GM21576 (cell line): Measurements from ENCODE around the gene VPS13D.
"Not testable (repeated sequence)": the region's sequence is repeated elsewhere in the genome, so short reads cannot be mapped to it uniquely, and the experiment has no call there.

Experiments used
- ATAC-seq: cut with Tn5 transposase; IDR thresholded peaks from one replicate; pipeline ENCODE4 v1.9.1; 2021; ENCODE audit warnings: mild to moderate bottlenecking, moderate library complexity; ENCODE audit not compliant: unreplicated experiment

VPS13D gene

DNA sequence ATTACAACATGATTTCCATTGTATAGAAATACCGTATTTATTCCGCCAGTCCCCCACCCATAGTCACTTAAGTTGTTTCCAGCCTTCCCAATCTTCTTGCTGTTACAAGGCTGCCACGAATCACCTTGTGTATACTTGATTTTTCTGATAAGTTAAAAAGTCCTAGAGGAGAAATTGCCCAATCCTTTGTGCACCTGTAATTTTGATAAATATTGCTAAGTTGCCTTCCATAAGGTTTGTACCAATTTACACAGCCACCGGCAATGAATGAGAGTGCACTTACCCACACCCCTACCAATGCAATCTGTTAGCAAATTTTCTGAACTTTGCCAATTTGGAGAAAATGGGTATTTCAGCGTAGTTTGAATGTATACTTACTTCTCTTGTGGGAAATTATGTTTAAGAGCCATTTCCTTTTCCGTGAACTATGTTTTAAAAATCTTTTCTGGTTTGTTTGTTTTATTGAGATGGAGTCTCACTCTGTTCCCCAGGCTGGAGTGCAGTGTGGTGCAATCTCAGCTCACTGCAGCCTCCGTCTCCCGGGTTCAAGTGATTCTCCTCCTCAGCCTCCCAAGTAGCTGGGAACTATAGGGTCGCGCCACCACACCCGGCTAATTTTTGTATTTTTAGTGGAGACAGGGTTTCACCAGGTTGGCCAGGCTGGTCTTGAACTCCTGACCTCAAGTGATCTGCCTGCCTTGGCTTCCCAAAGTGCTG lies 300.8 kb downstream of the VPS13D start:
- ATAC-seq, result no peak

DNA sequence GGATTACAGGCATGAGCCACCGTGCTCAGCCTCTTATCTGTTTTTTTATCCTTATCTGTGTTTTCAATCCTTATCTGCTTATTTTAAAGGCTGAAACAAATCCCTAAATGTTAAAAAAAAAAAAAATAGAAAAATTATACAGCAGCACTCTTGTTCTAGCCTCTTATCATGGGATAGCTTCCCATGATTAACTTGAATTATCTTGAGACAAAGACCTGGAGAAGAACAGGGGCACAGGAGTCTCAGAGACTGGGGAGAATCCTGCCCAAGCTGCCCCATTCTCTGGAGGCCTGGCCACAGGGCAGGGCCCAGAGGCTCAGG lies 301.3 kb downstream of the VPS13D start:
- no peak for ATAC-seq

DNA sequence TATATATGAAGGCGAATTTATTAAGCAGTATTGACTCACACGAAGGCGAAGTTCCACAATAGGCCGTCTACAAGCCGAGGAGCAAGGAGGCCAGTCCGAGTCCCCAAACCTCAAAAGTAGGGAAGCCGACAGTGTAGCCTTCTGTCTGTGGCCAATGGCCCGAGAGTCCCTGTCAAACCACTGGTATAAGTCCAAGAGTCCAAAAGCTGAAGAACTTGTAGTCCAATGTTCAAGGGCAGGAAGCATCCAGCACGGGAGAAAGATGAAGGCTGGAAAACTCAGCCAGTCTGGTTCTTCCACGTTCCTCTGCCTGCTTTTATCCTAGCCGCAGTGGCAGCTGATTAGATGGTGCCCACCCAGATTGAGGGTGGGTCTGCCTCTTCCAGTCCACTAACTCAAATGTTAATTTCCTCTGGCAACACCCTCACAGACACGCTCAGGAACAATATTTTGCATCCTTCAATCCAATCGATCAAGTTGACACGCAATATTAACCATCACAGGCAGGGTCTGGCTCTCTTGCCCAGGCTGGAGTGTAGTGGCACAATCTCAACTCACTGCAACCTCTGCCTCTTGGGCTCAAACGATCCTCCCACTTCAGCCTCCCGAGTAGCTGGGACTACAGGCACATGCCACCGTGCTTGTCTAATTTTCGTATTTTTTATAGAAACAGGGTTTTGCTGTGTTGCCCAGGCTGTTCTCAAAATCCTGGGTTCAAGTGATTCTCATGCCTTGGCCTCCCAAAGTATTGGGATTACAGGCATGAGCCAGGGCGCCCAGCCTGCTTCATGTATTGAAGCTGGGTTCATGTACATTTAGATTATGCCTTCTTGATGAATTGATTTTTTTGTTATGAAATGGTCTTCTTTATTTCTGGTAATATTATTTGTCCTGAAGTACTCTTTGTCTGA lies 302.8 kb downstream of the VPS13D start:
- ATAC-seq, result no peak

- no peak for ATAC-seq
Measured at GRCh38 chr1:12536023-12536639, 306.3 kb downstream of the VPS13D start.

GRCh38 chr1:12537294-12537693 lies 307.5 kb downstream of the VPS13D start:
- no peak for ATAC-seq

- ATAC-seq, result no peak
Measured at GRCh38 chr1:12537906-12538461, 308.2 kb downstream of the VPS13D start.

- not testable (repeated sequence) for ATAC-seq
Measured at GRCh38 chr1:12538536-12538935, 308.7 kb downstream of the VPS13D start.

GRCh38 chr1:12539320-12539704 lies 309.5 kb downstream of the VPS13D start:
- no peak for ATAC-seq

- ATAC-seq, result no peak
Measured at GRCh38 chr1:12539705-12540579, 310.1 kb downstream of the VPS13D start.

DNA sequence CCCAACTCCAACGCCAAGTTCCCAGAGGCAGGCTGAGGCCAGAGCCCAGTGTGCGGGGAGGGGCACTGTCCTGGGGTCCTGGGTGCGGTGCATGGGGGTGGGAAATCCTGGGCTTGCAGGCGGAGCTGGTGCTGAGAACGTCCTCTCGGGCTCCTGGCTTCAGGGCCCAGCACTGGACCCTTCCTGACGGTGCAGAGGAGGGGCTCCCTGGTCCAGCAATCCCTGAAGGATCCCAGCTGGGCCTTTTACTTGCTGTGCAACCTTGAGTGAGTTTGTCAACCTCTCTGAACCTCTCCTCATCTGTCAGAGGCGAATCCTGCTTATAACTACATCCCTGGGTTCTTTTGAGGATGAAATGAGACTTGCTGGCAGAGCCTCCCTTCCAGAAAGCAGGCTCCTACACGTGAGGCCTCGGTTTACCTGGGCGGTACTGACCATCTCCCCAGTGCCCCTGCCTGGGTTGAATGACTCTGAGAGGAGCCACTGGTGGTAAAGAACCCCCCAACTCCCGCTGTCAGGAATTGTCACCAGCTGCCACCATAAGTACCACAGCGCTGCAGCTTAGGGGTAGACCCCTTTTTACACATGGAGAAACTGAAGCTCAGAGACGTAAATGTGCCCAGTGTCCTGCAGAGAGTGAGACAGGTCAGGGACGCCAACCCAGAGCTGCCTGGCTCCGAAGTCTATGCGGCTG lies 310.9 kb downstream of the VPS13D start:
- no peak for ATAC-seq

GRCh38 chr1:12541274-12542137 lies 311.7 kb downstream of the VPS13D start:
- ATAC-seq, result no peak

DNA sequence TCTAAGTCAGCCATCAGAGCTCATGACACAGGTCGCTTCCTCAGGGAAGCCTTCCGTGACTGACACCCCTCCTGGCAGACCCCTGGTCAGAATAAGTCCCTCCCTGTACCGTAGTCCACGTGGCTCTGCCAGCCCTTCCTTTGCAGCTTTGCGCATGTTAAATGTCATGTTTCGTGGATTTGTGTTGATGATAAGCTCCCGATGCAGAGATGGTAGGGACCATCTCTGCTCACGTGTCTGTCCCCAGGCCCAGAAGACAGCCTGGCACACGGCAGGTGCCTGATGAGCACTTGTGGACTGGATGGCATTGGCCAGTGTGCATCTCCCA lies 312.3 kb downstream of the VPS13D start:
- no peak for ATAC-seq

DNA sequence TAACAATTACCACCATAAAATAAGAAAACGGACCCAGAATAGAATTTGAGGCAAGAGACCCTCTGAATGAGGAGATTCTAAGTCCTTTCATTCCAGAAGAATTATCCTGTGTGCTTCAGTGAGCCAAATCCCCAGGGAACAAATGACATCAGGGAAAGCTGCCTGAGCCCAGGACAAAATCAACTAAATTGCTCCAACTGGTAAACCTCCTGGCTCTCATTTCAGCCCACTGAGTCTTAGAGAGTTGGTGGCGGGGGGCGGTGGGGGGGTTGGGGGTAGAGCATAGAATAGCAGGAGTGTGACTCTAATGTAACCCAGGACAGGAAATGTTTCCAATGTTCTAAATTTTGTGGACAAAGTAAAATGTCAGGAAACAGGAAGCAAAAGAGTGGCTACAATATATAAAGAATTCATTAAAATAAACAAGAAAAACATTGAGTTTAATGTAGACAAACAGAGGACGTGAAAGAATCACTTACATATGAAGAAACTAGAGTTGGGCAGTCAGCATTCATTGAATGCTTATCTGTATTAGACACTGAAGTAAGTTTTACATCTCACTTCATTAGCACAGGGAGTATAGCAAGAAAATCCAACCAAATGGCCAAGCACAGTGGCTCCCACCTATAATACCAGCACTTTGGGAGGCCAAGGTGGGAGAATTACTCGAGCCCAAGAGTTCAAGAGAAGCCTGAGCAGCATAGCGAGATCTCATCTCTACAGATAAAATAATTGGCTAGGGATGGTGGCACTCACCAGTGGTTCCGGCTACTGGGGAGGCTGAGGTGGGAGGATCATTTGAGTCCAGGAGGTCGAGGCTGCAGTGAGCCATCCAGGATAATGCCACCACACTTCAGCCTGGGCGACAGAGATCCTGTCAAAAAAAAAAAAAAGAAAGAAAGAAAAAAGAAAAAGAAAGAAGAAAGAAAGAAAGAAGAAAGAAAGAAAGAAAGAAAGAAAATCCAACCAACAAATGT lies 313.1 kb downstream of the VPS13D start:
- ATAC-seq, result no peak

- ATAC-seq, result no peak
Measured at GRCh38 chr1:12543740-12544154, 313.9 kb downstream of the VPS13D start.

DNA sequence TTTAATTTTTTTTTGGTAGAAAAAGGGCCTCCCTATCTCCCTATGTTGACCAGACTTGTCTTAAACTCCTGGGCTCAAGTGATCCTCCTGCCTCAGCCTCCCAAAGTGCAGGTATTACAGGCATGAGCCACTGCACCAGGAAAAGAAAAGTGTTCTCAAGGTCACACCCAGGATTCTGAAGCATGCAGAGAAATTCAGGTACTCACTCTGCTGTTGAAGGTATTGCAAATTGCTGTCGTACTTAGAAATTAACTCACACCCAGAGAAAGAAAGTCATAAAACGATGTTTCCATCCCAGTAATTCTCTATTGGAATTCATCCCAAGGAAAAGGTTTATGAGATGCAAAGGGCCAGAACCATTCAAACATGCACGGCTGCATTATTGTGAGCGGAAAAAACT lies 314.5 kb downstream of the VPS13D start:
- no peak for ATAC-seq

GRCh38 chr1:12544992-12545391 lies 315.2 kb downstream of the VPS13D start:
- no peak for ATAC-seq

GRCh38 chr1:12546771-12547585 lies 317.1 kb downstream of the VPS13D start:
- ATAC-seq, result no peak
